Activated naive CD8-positive, alpha-beta T cell treated with anti-CD3 and anti-CD28 coated beads, Interleukin-2, amount 10 ng/mL, durations not matched to agents 7 days and 5 days (primary cell): ENCODE data around the gene ZEB1. TPM values are rescaled to one million over a fixed set of nuclear protein-coding genes. Genes with fewer than 3 reads are reported as not detected.
"Not testable (repeated sequence)": the region's sequence is repeated elsewhere in the genome, so short reads cannot be mapped to it uniquely, and the experiment has no call there.

Source experiments
- ATAC-seq: fragments of 150-1000 bp; cut with Tn5 transposase; one replicate; pipeline ENCODE4 v1.10.0; 2021; ENCODE audit warnings: low read depth, moderate library complexity
- POLR2A ChIA-PET: fragments of 350-600 bp; sonication (Branson Sonifier 250); formaldehyde crosslinking; loops from one replicate; lab custom pipeline; 2021; ENCODE audit warnings: antibody characterized with exemption; lab: Charles Lee
- DNase-seq: peaks from one replicate; pipeline ENCODE4 v3.0.0; 2021
- H3K27ac Mint-ChIP-seq: one replicate; pipeline ENCODE4 v1.8.0; 2022; ENCODE audit warnings: mild to moderate bottlenecking, mixed read lengths
- H3K27me3 Mint-ChIP-seq: one replicate; pipeline ENCODE4 v1.8.0; 2022; ENCODE audit warnings: mild to moderate bottlenecking, moderate library complexity, mixed read lengths
- H3K36me3 Mint-ChIP-seq: one replicate; pipeline ENCODE4 v1.8.0; 2021; ENCODE audit warnings: mild to moderate bottlenecking, mixed read lengths
- H3K4me1 Mint-ChIP-seq: one replicate; pipeline ENCODE4 v1.8.0; 2021; ENCODE audit warnings: mixed read lengths
- H3K4me3 Mint-ChIP-seq: one replicate; pipeline ENCODE4 v1.8.0; 2022; ENCODE audit warnings: mild to moderate bottlenecking, moderate library complexity, mixed read lengths
- H3K9me3 Mint-ChIP-seq: one replicate; pipeline ENCODE4 v1.8.0; 2021; ENCODE audit warnings: mixed read lengths
- total RNA-seq, 2 experiments: library from RNA; stranded (reverse); gene quantifications; one replicate each; pipeline ENCODE4 v1.2.3, GENCODE V29; 2021

ZEB1 gene
- total RNA-seq, 2 experiments from 2014 or later, result 40.2 to 42.6 TPM

DNA sequence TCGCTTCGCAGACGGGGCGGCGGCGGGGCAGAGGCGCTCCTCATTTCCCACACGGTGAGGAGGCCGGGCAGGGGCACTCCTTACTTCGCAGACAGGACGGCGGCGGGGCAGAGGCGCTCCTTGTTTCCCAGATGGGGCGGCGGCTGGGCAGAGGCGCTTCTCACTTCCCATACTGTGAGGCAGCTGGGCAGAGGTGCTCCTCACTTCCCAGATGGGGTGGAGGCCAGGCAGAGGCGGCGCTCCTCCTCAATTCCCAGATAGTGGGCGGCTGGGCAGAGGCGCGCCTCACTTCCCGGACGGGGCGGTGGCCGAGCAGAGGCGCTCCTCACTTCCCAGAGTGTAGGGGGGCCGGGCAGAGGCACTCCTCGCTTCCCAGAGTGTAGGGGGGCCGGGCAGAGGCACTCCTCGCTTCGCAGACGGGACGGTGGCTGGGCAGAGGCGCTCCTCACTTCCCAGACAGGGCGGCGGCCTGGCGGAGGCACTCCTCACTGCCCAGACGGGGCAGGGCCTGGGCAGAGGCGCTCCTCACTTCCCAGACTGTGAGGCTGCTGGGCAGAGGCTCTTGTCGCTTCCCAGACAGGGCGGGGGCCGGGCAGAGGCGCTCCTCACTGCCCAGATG lies 43.1 kb downstream of the ZEB1 start:
- POLR2A ChIA-PET, result no interaction called here
- H3K4me1 Mint-ChIP-seq, result no peaks in the 10 kb centered on the region
- no peak overlapping the region for H3K4me3 Mint-ChIP-seq
- H3K27ac Mint-ChIP-seq, result no peak overlapping the region
- peak; percentile 17 for DNase-seq
- no peaks in the 10 kb centered on the region for H3K27me3 Mint-ChIP-seq
- ATAC-seq, result no peak
- H3K9me3 Mint-ChIP-seq, result no peaks in the 10 kb centered on the region
- H3K36me3 Mint-ChIP-seq, result peaks cover 34% of the 10 kb centered on the region

- H3K4me1 Mint-ChIP-seq, ATAC-seq, H3K27ac Mint-ChIP-seq, H3K9me3 Mint-ChIP-seq, POLR2A ChIA-PET, H3K4me3 Mint-ChIP-seq, H3K27me3 Mint-ChIP-seq: not testable (repeated sequence)
- peak; percentile 15 for DNase-seq
- peaks cover 28% of the 10 kb centered on the region for H3K36me3 Mint-ChIP-seq
Observed at GRCh38 chr10:31363696-31364095, 44.7 kb downstream of the ZEB1 start.

DNA sequence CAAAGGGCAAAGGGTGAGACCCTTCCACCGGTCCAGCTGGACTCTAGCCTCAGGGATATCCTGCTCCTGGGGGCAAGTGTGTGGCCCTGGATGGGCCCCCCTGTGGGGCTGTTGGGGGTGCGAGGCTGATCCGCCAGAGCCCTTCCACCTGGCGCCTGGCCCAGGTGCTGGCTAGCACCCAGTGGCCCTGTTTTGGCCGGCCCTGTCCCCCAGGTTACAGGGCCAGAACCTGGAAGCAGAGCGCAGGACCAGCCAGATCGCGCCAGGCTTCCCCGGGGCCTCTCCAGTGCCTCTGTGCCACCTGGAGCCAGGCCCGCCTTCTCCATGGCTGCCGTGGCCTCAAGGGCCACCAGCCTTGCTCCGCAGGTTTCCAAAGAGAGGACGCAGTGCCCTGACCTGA lies 45.2 kb downstream of the ZEB1 start:
- ATAC-seq, H3K27me3 Mint-ChIP-seq, H3K9me3 Mint-ChIP-seq, H3K4me3 Mint-ChIP-seq, POLR2A ChIA-PET, H3K27ac Mint-ChIP-seq, H3K4me1 Mint-ChIP-seq: not testable (repeated sequence)
- DNase-seq, result peak; percentile 20
- H3K36me3 Mint-ChIP-seq, result peaks cover 29% of the 10 kb centered on the region

DNA sequence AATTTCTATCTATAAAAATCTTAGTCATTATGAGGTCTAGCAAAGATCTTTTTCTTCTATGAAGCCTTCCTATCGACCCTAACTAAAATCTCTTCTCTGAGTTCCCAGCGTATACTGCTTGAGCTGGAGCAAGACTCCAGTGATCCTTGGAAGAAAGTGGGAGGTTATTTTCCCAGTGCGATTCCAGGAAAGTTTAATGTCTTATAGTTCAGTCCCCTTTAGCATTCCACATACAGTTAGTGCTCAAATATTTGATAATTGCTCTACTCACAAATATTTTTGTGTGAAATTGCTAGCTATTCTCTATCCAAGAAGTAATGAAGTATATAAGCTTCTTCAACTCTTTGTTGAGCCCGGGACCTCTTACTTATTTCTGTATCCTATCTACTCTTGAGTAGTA lies 47.7 kb downstream of the ZEB1 start:
- Mint-ChIP-seq H3K27me3 (no peaks in the 10 kb centered on the region), H3K4me3 (no peak overlapping the region), H3K36me3 (peaks cover 17% of the 10 kb centered on the region), H3K4me1 (no peaks in the 10 kb centered on the region), H3K27ac (no peak overlapping the region), H3K9me3 (no peaks in the 10 kb centered on the region)
- ATAC-seq (no peak), DNase-seq (no peak)
- POLR2A ChIA-PET, result no interaction called here

DNA sequence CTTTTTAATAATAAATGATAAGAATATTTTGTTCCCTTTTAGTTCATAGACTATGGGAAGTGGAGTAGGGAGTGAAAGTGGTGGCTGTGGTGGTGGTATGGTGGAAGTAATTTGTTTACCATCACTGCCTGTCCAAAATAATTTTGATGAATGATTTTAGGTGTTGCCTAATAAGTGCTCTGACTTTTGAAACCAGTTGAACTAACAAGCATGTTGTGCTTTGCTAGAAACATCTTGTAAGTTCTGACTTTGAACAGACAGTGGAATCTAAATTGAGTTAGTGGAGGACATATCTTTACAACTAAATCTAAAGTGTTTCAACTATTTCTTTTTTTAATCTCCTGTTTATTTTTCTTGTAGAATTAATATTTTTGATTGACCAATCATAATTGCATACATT lies 49.7 kb downstream of the ZEB1 start:
- Mint-ChIP-seq H3K36me3 (peaks cover 6% of the 10 kb centered on the region), H3K9me3 (no peaks in the 10 kb centered on the region), H3K4me1 (no peaks in the 10 kb centered on the region), H3K27me3 (no peaks in the 10 kb centered on the region), H3K4me3 (no peak overlapping the region), H3K27ac (no peak overlapping the region)
- POLR2A ChIA-PET, result no interaction called here
- no peak for ATAC-seq
- DNase-seq, result no peak

DNA sequence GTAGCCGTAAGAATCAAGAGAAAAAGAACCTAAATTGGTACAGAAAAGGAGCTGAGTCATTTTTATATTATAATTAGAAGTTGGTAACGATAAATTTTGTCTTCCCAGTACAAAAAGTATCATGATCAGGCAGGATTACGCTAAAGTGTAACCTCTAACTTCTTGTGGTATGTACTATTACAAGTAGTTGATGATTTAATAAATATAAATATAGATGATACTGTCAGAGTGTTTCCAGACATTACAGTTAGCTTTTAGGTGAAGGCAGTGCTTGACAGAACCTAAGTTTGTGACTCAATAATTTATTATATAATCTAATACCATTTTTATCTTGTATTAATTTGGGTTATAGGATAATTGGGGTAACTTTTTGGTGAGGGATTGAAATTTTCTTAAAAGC lies 53.4 kb downstream of the ZEB1 start:
- DNase-seq (no peak), ATAC-seq (no peak)
- Mint-ChIP-seq H3K4me3 (no peak overlapping the region), H3K9me3 (no peaks in the 10 kb centered on the region), H3K36me3 (peaks cover 6% of the 10 kb centered on the region), H3K27me3 (no peaks in the 10 kb centered on the region), H3K4me1 (no peaks in the 10 kb centered on the region), H3K27ac (no peak overlapping the region)
- POLR2A ChIA-PET, result no interaction called here

DNA sequence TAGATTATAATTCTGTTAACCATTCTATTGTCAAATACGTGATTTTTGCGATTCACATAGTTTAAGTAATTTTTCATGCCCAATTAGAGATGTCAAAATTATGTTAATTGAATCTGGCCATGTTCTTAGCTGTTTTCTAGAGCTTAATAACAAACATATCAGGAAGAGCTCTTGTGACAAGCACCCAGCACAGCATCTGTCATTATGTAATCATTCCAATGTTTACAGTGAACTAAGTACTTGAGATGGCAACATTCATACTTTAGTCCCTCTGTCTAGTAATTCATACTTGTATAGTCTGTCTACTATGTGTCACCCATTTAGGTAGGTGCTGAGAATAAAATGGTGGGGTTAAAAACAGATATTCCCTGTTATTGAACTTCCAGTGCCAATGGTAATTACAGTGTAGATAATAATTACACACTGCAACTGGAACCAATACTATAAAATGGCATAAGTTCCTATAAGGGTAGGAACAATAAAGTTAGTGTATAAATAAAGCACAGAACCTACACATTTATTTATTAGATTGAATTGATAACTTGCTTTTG lies 55.2 kb downstream of the ZEB1 start:
- Mint-ChIP-seq H3K36me3 (peaks cover 4% of the 10 kb centered on the region), H3K27me3 (no peaks in the 10 kb centered on the region), H3K27ac (no peak overlapping the region), H3K4me3 (no peak overlapping the region), H3K4me1 (no peaks in the 10 kb centered on the region), H3K9me3 (no peaks in the 10 kb centered on the region)
- POLR2A ChIA-PET, result no interaction called here
- ATAC-seq (no peak), DNase-seq (no peak)

- peaks cover 2% of the 10 kb centered on the region for H3K36me3 Mint-ChIP-seq
- H3K9me3 Mint-ChIP-seq, result no peaks in the 10 kb centered on the region
- DNase-seq (no peak), ATAC-seq (no peak)
- no peak overlapping the region for H3K4me3 Mint-ChIP-seq
- POLR2A ChIA-PET, result no interaction called here
- no peaks in the 10 kb centered on the region for H3K27me3 Mint-ChIP-seq
- no peak overlapping the region for H3K27ac Mint-ChIP-seq
- H3K4me1 Mint-ChIP-seq, result peaks cover 2% of the 10 kb centered on the region
Observed at GRCh38 chr10:31381171-31381570, 62.2 kb downstream of the ZEB1 start.

- Mint-ChIP-seq H3K27me3 (no peaks in the 10 kb centered on the region), H3K9me3 (no peaks in the 10 kb centered on the region), H3K4me3 (no peak overlapping the region), H3K4me1 (peaks cover 2% of the 10 kb centered on the region), H3K27ac (no peak overlapping the region), H3K36me3 (peaks cover 2% of the 10 kb centered on the region)
- no peak for ATAC-seq
- POLR2A ChIA-PET, result no interaction called here
- DNase-seq, result no peak
Observed at GRCh38 chr10:31381766-31382316, 62.8 kb downstream of the ZEB1 start.

DNA sequence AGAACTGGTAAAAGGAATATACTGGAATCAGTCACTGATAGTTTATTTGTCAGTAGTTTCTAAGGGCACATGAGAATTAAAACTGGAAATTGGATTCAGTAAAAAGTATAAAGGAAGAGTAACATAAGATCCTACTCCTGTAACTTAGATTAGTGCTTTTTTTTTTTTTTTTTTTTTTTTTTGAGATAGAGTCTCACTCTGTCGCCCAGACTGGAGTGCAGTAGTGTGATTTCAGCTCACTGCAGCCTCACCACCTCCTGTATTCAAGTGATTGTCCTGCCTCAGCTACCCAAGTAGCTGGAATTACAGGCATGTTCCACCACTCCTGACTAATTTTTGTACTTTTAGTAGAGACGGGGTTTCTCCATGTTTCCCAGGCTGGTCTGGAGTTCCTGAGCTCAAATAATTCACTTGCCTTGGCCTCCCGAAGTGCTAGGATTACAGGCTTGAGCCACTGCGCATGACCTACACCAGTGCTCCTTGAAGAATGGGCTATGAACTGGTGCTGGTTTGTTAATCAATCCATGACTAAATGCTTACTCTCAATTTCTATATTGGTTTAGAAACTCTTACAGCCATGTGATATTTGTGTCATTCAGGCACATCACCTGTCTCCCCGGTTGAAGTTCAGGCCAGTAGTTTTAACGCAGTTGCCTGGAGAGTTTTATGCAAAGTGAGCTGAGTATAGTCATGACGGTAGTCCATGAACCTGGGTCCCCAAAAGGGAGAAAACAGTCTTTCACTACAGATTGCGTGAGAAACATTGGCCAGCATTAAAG lies 65.0 kb downstream of the ZEB1 start:
- no peaks in the 10 kb centered on the region for H3K27me3 Mint-ChIP-seq

GRCh38 chr10:31384589-31384949 lies 65.6 kb downstream of the ZEB1 start:
- Mint-ChIP-seq H3K27ac (no peak overlapping the region), H3K4me3 (no peak overlapping the region), H3K27me3 (no peaks in the 10 kb centered on the region), H3K9me3 (no peaks in the 10 kb centered on the region), H3K36me3 (peaks cover 16% of the 10 kb centered on the region), H3K4me1 (peaks cover 2% of the 10 kb centered on the region)
- POLR2A ChIA-PET, result no interaction called here
- no peak for ATAC-seq
- DNase-seq, result no peak

More for the DNA sequence above, 65.0 kb downstream of the ZEB1 start:
- DNase-seq (no peak), ATAC-seq (no peak)
- no peaks in the 10 kb centered on the region for H3K9me3 Mint-ChIP-seq
- peaks cover 11% of the 10 kb centered on the region for H3K36me3 Mint-ChIP-seq
- POLR2A ChIA-PET, result no interaction called here
- peaks cover 2% of the 10 kb centered on the region for H3K4me1 Mint-ChIP-seq
- H3K27ac Mint-ChIP-seq, result no peak overlapping the region
- no peak overlapping the region for H3K4me3 Mint-ChIP-seq

DNA sequence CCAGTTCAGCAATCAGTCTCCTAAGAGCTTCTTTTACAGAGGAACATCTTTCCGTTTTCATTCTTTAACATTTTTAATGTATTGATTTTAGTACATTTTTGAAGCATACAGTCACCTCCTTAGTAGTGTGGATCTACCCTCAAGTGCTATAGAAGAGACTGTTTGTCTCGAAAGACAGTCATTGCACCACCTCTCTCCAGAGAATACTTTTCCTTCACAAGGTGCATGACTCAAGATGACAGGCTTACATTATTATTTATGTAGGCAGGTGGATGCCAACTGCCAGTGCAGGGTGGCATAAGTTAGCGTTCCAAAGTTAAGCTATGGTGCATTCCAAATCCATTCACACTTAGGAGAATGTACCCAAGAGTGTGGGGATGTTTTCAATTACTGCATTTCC lies 71.8 kb downstream of the ZEB1 start:
- DNase-seq (no peak), ATAC-seq (no peak)
- no peak overlapping the region for H3K4me3 Mint-ChIP-seq
- peaks cover 7% of the 10 kb centered on the region for H3K4me1 Mint-ChIP-seq
- H3K27me3 Mint-ChIP-seq, result no peaks in the 10 kb centered on the region
- peaks cover 25% of the 10 kb centered on the region for H3K36me3 Mint-ChIP-seq
- no peak overlapping the region for H3K27ac Mint-ChIP-seq
- H3K9me3 Mint-ChIP-seq, result no peaks in the 10 kb centered on the region
- POLR2A ChIA-PET, result no interaction called here

DNA sequence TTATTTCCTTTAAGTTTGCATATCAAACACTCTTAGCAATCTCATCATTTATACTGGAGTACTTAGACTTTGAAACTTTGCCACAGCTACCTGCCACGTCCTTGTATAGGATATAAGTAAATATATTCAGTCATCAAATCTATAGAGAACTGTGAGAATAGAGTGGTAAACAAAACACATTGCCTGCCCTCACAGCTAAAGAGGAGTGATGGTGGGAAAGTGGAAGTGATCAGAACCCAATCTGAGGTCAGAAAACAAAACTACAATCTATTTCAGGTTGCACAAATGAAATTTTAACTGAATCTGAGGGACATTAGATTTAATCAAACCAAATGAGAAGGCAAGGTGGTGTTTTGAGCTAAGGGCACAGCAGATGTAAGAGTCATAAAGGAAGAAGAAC lies 74.8 kb downstream of the ZEB1 start:
- peaks cover 9% of the 10 kb centered on the region for H3K4me1 Mint-ChIP-seq
- DNase-seq (no peak), ATAC-seq (no peak)
- no peak overlapping the region for H3K27ac Mint-ChIP-seq
- no peaks in the 10 kb centered on the region for H3K27me3 Mint-ChIP-seq
- H3K4me3 Mint-ChIP-seq, result no peak overlapping the region
- peaks cover 25% of the 10 kb centered on the region for H3K36me3 Mint-ChIP-seq
- no peaks in the 10 kb centered on the region for H3K9me3 Mint-ChIP-seq
- POLR2A ChIA-PET, result no interaction called here

DNA sequence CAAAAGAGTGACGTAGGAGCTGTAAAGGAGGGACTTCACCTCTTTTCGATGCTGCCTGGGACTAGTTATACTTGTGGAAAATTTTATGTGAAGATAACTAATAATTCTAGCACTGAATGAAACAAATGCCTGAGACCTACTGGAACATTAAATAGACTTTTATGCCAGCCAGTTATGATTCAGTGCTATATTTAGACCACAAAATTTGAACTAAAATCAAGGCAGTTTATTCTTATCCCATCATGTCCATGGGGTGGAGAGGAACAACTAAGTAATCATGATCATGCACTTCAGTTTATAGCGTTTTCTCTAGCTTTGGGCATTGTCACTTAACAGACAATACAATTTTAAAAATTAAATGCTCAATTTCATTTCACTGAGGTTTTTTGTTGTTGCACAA lies 76.7 kb downstream of the ZEB1 start:
- DNase-seq, result no peak
- H3K4me3 Mint-ChIP-seq, result no peak overlapping the region
- H3K27ac Mint-ChIP-seq, result no peak overlapping the region
- H3K27me3 Mint-ChIP-seq, result no peaks in the 10 kb centered on the region
- peaks cover 26% of the 10 kb centered on the region for H3K36me3 Mint-ChIP-seq
- peaks cover 14% of the 10 kb centered on the region for H3K4me1 Mint-ChIP-seq
- no peaks in the 10 kb centered on the region for H3K9me3 Mint-ChIP-seq
- POLR2A ChIA-PET, result no interaction called here
- no peak for ATAC-seq
